H9 (cell line): ENCODE data around the gene HYDIN. TPM values are rescaled to one million over a fixed set of nuclear protein-coding genes. Genes with fewer than 3 reads are reported as not detected.

Experiments used
- DNase-seq: peaks from one replicate; pipeline ENCODE4 v3.0.0-alpha.2; 2017
- H2AFZ ChIP-seq: one replicate; pipeline ENCODE4 v1.6.1; 2013; ENCODE audit warnings: mild to moderate bottlenecking, low read length, control low read depth, moderate library complexity
- H2AK5ac ChIP-seq: 2 replicates; pipeline ENCODE4 v1.6.1; 2013; ENCODE audit warnings: low read length, control low read depth, mixed read lengths; ENCODE audit not compliant: insufficient read length
- H2BK120ac ChIP-seq: one replicate; pipeline ENCODE4 v1.6.1; 2013; ENCODE audit warnings: low read depth, mild to moderate bottlenecking, low read length, control low read depth, inconsistent platforms; ENCODE audit not compliant: poor library complexity, severe bottlenecking
- H2BK12ac ChIP-seq: 2 replicates; pipeline ENCODE4 v1.6.1; 2013; ENCODE audit warnings: low read length, control low read depth, mixed read lengths, low read depth; ENCODE audit not compliant: insufficient read length
- H2BK15ac ChIP-seq: 2 replicates; pipeline ENCODE4 v1.6.1; 2013; ENCODE audit warnings: low read depth, low read length, control low read depth
- H2BK20ac ChIP-seq: one replicate; pipeline ENCODE4 v1.6.1; 2013; ENCODE audit warnings: low read depth, mild to moderate bottlenecking, low read length, control low read depth, inconsistent platforms; ENCODE audit not compliant: poor library complexity, severe bottlenecking
- H2BK5ac ChIP-seq: 2 replicates; pipeline ENCODE4 v1.6.1; 2013; ENCODE audit warnings: low read length, control low read depth, mixed read lengths; ENCODE audit not compliant: insufficient read length
- H3K14ac ChIP-seq: 2 replicates; pipeline ENCODE4 v1.6.1; 2013; ENCODE audit warnings: low read length, control low read depth; ENCODE audit not compliant: insufficient read depth
- H3K18ac ChIP-seq: 2 replicates; pipeline ENCODE4 v1.6.1; 2013; ENCODE audit warnings: low read depth, mild to moderate bottlenecking, mixed read lengths, low read length, control low read depth; ENCODE audit not compliant: insufficient read length
- H3K23ac ChIP-seq: 2 replicates; pipeline ENCODE4 v1.6.1; 2013; ENCODE audit warnings: low read length, control low read depth, mixed read lengths, low read depth; ENCODE audit not compliant: insufficient read length
- H3K23me2 ChIP-seq: 2 replicates; pipeline ENCODE4 v1.6.1; 2013; ENCODE audit warnings: low read depth, mild to moderate bottlenecking, mixed read lengths, low read length, control low read depth; ENCODE audit not compliant: insufficient read length, poor library complexity, severe bottlenecking
- H3K27ac ChIP-seq: 2 replicates; pipeline ENCODE4 v1.5.1; 2013; ENCODE audit warnings: low read length, control low read depth, mixed read lengths, low read depth; ENCODE audit not compliant: insufficient read length
- H3K27me3 ChIP-seq: 2 replicates; pipeline ENCODE4 v1.6.1; 2013; ENCODE audit warnings: low read length, control low read depth, inconsistent platforms; ENCODE audit not compliant: insufficient read depth
- H3K4ac ChIP-seq: 2 replicates; pipeline ENCODE4 v1.6.1; 2013; ENCODE audit warnings: low read depth, mild to moderate bottlenecking, control low read depth, inconsistent platforms, low read length, moderate library complexity
- H3K4me1 ChIP-seq: 2 replicates; pipeline ENCODE4 v1.6.1; 2013; ENCODE audit warnings: low read length, control low read depth, inconsistent platforms; ENCODE audit not compliant: insufficient read depth
- H3K4me2 ChIP-seq: 2 replicates; pipeline ENCODE4 v1.6.1; 2013; ENCODE audit warnings: low read length, control low read depth, mixed read lengths; ENCODE audit not compliant: insufficient read length, insufficient read depth
- H3K56ac ChIP-seq: 2 replicates; pipeline ENCODE4 v1.6.1; 2013; ENCODE audit warnings: low read depth, mild to moderate bottlenecking, mixed read lengths, low read length, control low read depth; ENCODE audit not compliant: insufficient read length
- H3K79me1 ChIP-seq: 2 replicates; pipeline ENCODE4 v1.6.1; 2013; ENCODE audit warnings: low read depth, mild to moderate bottlenecking, moderate library complexity, low read length, control low read depth, inconsistent platforms; ENCODE audit not compliant: insufficient read depth, poor library complexity, severe bottlenecking
- H3K79me2 ChIP-seq: 2 replicates; pipeline ENCODE4 v1.6.1; 2013; ENCODE audit warnings: low read length, control low read depth, inconsistent platforms; ENCODE audit not compliant: insufficient read depth
- H3K9ac ChIP-seq: 2 replicates; pipeline ENCODE4 v1.6.1; 2013; ENCODE audit warnings: low read length, control low read depth, mixed read lengths; ENCODE audit not compliant: insufficient read length; ENCODE audit errors: extremely low read depth
- H3K9me3 ChIP-seq: one replicate; pipeline ENCODE4 v1.6.1; 2013; ENCODE audit warnings: low read depth, low read length, inconsistent platforms; ENCODE audit not compliant: control insufficient read depth
- H3T11ph ChIP-seq: one replicate; pipeline ENCODE4 v1.6.1; 2013; ENCODE audit warnings: mild to moderate bottlenecking, low read length, control low read depth, inconsistent platforms
- H4K20me1 ChIP-seq: one replicate; pipeline ENCODE4 v1.6.1; 2013; ENCODE audit not compliant: control insufficient read depth, insufficient read length, insufficient read depth
- H4K5ac ChIP-seq: 2 replicates; pipeline ENCODE4 v1.6.1; 2013; ENCODE audit warnings: low read depth, mild to moderate bottlenecking, mixed read lengths, low read length, control low read depth; ENCODE audit not compliant: insufficient read length
- H4K8ac ChIP-seq: replicated peaks from 2 replicates; pipeline ENCODE4 v1.6.1; 2013; ENCODE audit warnings: low read length, control low read depth, mixed read lengths, low read depth; ENCODE audit not compliant: insufficient read length
- H4K91ac ChIP-seq: 2 replicates; pipeline ENCODE4 v1.6.1; 2013; ENCODE audit warnings: low read depth, mild to moderate bottlenecking, moderate library complexity, mixed read lengths, low read length, control low read depth; ENCODE audit not compliant: insufficient read length
- H3K27ac Mint-ChIP-seq, 3 experiments: 2 replicates in 2 of 3; 3 replicates in 1 of 3; pipeline ENCODE4 v1.8.0; 2020 to 2021; ENCODE audit warnings: mixed read lengths in 3 of 3, mild to moderate bottlenecking in 1 of 3, moderate library complexity in 1 of 3
- H3K27me3 Mint-ChIP-seq: 2 replicates; pipeline ENCODE4 v1.8.0; 2021; ENCODE audit warnings: low read depth, mild to moderate bottlenecking, moderate library complexity, mixed read lengths
- H3K36me3 Mint-ChIP-seq, 3 experiments: 2 replicates in 2 of 3; 3 replicates in 1 of 3; pipeline ENCODE4 v1.8.0; 2020 to 2021; ENCODE audit warnings: low read depth in 3 of 3, mixed read lengths in 3 of 3; ENCODE audit not compliant: insufficient read depth in 1 of 3
- H3K4me1 Mint-ChIP-seq, 2 experiments: 2 replicates each; pipeline ENCODE4 v1.8.0; 2020; ENCODE audit warnings: mixed read lengths in 2 of 2
- H3K4me3 Mint-ChIP-seq, 2 experiments: 2 replicates in 1 of 2; 3 replicates in 1 of 2; pipeline ENCODE4 v1.8.0; 2020 to 2021; ENCODE audit warnings: mild to moderate bottlenecking in 2 of 2, mixed read lengths in 2 of 2, moderate library complexity in 1 of 2
- H3K9me3 Mint-ChIP-seq, 2 experiments: 2 replicates in 1 of 2; 3 replicates in 1 of 2; pipeline ENCODE4 v1.8.0; 2020; ENCODE audit warnings: mild to moderate bottlenecking in 2 of 2, mixed read lengths in 2 of 2, moderate library complexity in 1 of 2
- CTCF ChIP-seq: fragments of 200-600 bp; sonication (generic); conservative IDR thresholded peaks from 3 replicates; pipeline ENCODE4 v1.8.0; 2021; ENCODE audit warnings: antibody characterized with exemption, mild to moderate bottlenecking
- WGBS: extraction: QIAGEN DNeasy Blood & Tissue Kit; methylation state at CpG from one replicate; pipeline ENCODE4 v1.1.7; 2013; ENCODE audit warnings: missing lambda C conversion rate, low lambda C conversion rate, mixed read lengths; ENCODE audit not compliant: insufficient read length; ENCODE audit errors: extremely low coverage; 5-methylcytosine and 5-hydroxymethylcytosine counted together
- total RNA-seq: library from RNA; stranded (reverse); gene quantifications from 2 replicates; pipeline ENCODE4 v1.2.1, GENCODE V29; 2021

HYDIN gene
- total RNA-seq, 1 experiment from 2014 or later, result 1.7 TPM

- WGBS, result no CpG with 5 or more reads among the region's 1 CpG
- no peak overlapping the region for H2BK12ac ChIP-seq
- H3K4ac ChIP-seq, result no peak overlapping the region
- peaks cover 5% of the 10 kb centered on the region for H3K27me3 Mint-ChIP-seq
- no peak overlapping the region for H2BK120ac ChIP-seq
- no peak overlapping the region for H2BK15ac ChIP-seq
- peaks cover 21 to 28% of the 10 kb centered on the region in 2 experiments for H3K9me3 Mint-ChIP-seq
- H3K9ac ChIP-seq, result no peak overlapping the region
- no peaks in the 10 kb centered on the region for H4K20me1 ChIP-seq
- H3K4me3 Mint-ChIP-seq, result no peak overlapping the region
- H2AK5ac ChIP-seq, result no peak overlapping the region
- no peak overlapping the region for H4K91ac ChIP-seq
- no peaks in the 10 kb centered on the region for H3K9me3 ChIP-seq
- no peak overlapping the region for H3K4me2 ChIP-seq
- no peak overlapping the region for H4K8ac ChIP-seq
- H3K27me3 ChIP-seq, result no peaks in the 10 kb centered on the region
- no peaks in the 10 kb centered on the region for H3K23me2 ChIP-seq
- no peak overlapping the region for H3K23ac ChIP-seq
- no peak overlapping the region for H3K14ac ChIP-seq
- no peaks in the 10 kb centered on the region for H3K4me1 ChIP-seq
- H3K4me1 Mint-ChIP-seq, result peaks cover 0 to 5% of the 10 kb centered on the region in 2 experiments; a peak in 1 of 4 replicates
- H3K18ac ChIP-seq, result no peak overlapping the region
- no peaks in the 10 kb centered on the region for H3K79me2 ChIP-seq
- TF ChIP-seq CTCF, result no peak
- no peak overlapping the region for H2AFZ ChIP-seq
- no peak overlapping the region for H3K27ac Mint-ChIP-seq
- no peak overlapping the region for H3T11ph ChIP-seq
- no peak overlapping the region for H4K5ac ChIP-seq
- H3K56ac ChIP-seq, result no peak overlapping the region
- no peak overlapping the region for H3K27ac ChIP-seq
- no peak overlapping the region for H2BK20ac ChIP-seq
- H2BK5ac ChIP-seq, result no peak overlapping the region
- H3K36me3 Mint-ChIP-seq, result peaks cover 6 to 16% (median 10%) of the 10 kb centered on the region in 3 experiments; a peak in 5 of 7 replicates
- no peak for DNase-seq
- no peaks in the 10 kb centered on the region for H3K79me1 ChIP-seq
Observed at GRCh38 chr16:71273384-71273783, 42.9 kb upstream of the HYDIN start.
